ENCODE measurements around the gene HDLBP. TPM values are rescaled to one million over a fixed set of nuclear protein-coding genes. Genes with fewer than 3 reads are reported as not detected.

The HDLBP gene
- total and polyA plus RNA-seq, 2 donors, result 85.1 to 111 TPM

GRCh38 chr2:241313543-241314095, 1.9 kb downstream of the HDLBP start:
- peaks cover 23 to 56% of the 10 kb centered on the region in 2 donors for H3K4me1 ChIP-seq (ENCODE audit: control insufficient read depth in 2 of 2, insufficient read depth in 2 of 2, low read length in 2 of 2)
- no peak for DNase-seq (ENCODE audit: low read depth in 6 of 9, low spot score in 9 of 9)
- no peaks in the 10 kb centered on the region for H3K27me3 ChIP-seq (ENCODE audit: control insufficient read depth in 2 of 2, insufficient read depth in 1 of 2, low read length in 1 of 2)
- H3K27ac ChIP-seq (ENCODE audit: low read depth in 1 of 2, low read length in 1 of 2), result no peak overlapping the region
- peaks cover 0 to 2% of the 10 kb centered on the region in 2 donors for H3K9me3 ChIP-seq (ENCODE audit: control insufficient read depth in 2 of 2, insufficient read depth in 1 of 2, low read length in 1 of 2)
- 98% methylated on average over 8 of the region's 8 CpGs for WGBS
- H3K4me3 ChIP-seq (ENCODE audit: low read length in 2 of 2), result no peak overlapping the region
- H3K36me3 ChIP-seq (ENCODE audit: control insufficient read depth in 2 of 2, insufficient read depth in 2 of 2, low read length in 1 of 2), result no peaks in the 10 kb centered on the region

- Histone ChIP-seq H3K9me3 (ENCODE audit: control insufficient read depth in 2 of 2, insufficient read depth in 1 of 2, low read length in 1 of 2) (peaks cover 0 to 2% of the 10 kb centered on the region in 2 donors), H3K27me3 (ENCODE audit: control insufficient read depth in 2 of 2, insufficient read depth in 1 of 2, low read length in 1 of 2) (no peaks in the 10 kb centered on the region), H3K27ac (ENCODE audit: low read depth in 1 of 2, low read length in 1 of 2) (no peak overlapping the region), H3K36me3 (ENCODE audit: control insufficient read depth in 2 of 2, insufficient read depth in 2 of 2, low read length in 1 of 2) (no peaks in the 10 kb centered on the region), H3K4me3 (ENCODE audit: low read length in 2 of 2) (no peak overlapping the region), H3K4me1 (ENCODE audit: control insufficient read depth in 2 of 2, insufficient read depth in 2 of 2, low read length in 2 of 2) (peaks cover 16 to 48% of the 10 kb centered on the region in 2 donors)
- DNase-seq (ENCODE audit: low read depth in 6 of 9, low spot score in 9 of 9), result no peak
- WGBS, result 95% methylated on average over 4 of the region's 4 CpGs
Observed at GRCh38 chr2:241312082-241312481, 3.4 kb downstream of the HDLBP start.

- WGBS, result 94% methylated on average over 13 of the region's 13 CpGs
- DNase-seq (ENCODE audit: low read depth in 6 of 9, low spot score in 9 of 9), result no peak
- Histone ChIP-seq H3K36me3 (ENCODE audit: control insufficient read depth in 2 of 2, insufficient read depth in 2 of 2, low read length in 1 of 2) (no peaks in the 10 kb centered on the region), H3K27ac (ENCODE audit: low read depth in 1 of 2, low read length in 1 of 2) (peak overlapping the region in 1 of 2 donors; percentile 26), H3K9me3 (ENCODE audit: control insufficient read depth in 2 of 2, insufficient read depth in 1 of 2, low read length in 1 of 2) (peaks cover 0 to 1% of the 10 kb centered on the region in 2 donors), H3K4me3 (ENCODE audit: low read length in 2 of 2) (no peak overlapping the region), H3K4me1 (ENCODE audit: control insufficient read depth in 2 of 2, insufficient read depth in 2 of 2, low read length in 2 of 2) (peaks cover 14 to 43% of the 10 kb centered on the region in 2 donors), H3K27me3 (ENCODE audit: control insufficient read depth in 2 of 2, insufficient read depth in 1 of 2, low read length in 1 of 2) (no peaks in the 10 kb centered on the region)
Observed at GRCh38 chr2:241310917-241311566, 4.4 kb downstream of the HDLBP start.

GRCh38 chr2:241309684-241310117, 5.8 kb downstream of the HDLBP start:
- Histone ChIP-seq H3K9me3 (ENCODE audit: control insufficient read depth in 2 of 2, insufficient read depth in 1 of 2, low read length in 1 of 2) (no peaks in the 10 kb centered on the region), H3K27me3 (ENCODE audit: control insufficient read depth in 2 of 2, insufficient read depth in 1 of 2, low read length in 1 of 2) (no peaks in the 10 kb centered on the region), H3K27ac (ENCODE audit: low read depth in 1 of 2, low read length in 1 of 2) (peak overlapping the region; percentile 47 to 81), H3K4me3 (ENCODE audit: low read length in 2 of 2) (no peak overlapping the region), H3K36me3 (ENCODE audit: control insufficient read depth in 2 of 2, insufficient read depth in 2 of 2, low read length in 1 of 2) (no peaks in the 10 kb centered on the region), H3K4me1 (ENCODE audit: control insufficient read depth in 2 of 2, insufficient read depth in 2 of 2, low read length in 2 of 2) (peaks cover 14 to 50% of the 10 kb centered on the region in 2 donors)
- WGBS, result 19% methylated on average over 2 of the region's 2 CpGs
- DNase-seq (ENCODE audit: low read depth in 6 of 9, low spot score in 9 of 9), result peak in 7 of 9 donors; percentile 36 to 83 (median 63)

- DNase-seq (ENCODE audit: low read depth in 6 of 9, low spot score in 9 of 9), result no peak
- H3K27ac ChIP-seq (ENCODE audit: low read depth in 1 of 2, low read length in 1 of 2), result peak overlapping the region in 1 of 2 donors; percentile 81
- no peaks in the 10 kb centered on the region for H3K27me3 ChIP-seq (ENCODE audit: control insufficient read depth in 2 of 2, insufficient read depth in 1 of 2, low read length in 1 of 2)
- H3K36me3 ChIP-seq (ENCODE audit: control insufficient read depth in 2 of 2, insufficient read depth in 2 of 2, low read length in 1 of 2), result no peaks in the 10 kb centered on the region
- no peak overlapping the region for H3K4me3 ChIP-seq (ENCODE audit: low read length in 2 of 2)
- H3K4me1 ChIP-seq (ENCODE audit: control insufficient read depth in 2 of 2, insufficient read depth in 2 of 2, low read length in 2 of 2), result peaks cover 14 to 44% of the 10 kb centered on the region in 2 donors
- H3K9me3 ChIP-seq (ENCODE audit: control insufficient read depth in 2 of 2, insufficient read depth in 1 of 2, low read length in 1 of 2), result no peaks in the 10 kb centered on the region
- WGBS, result 95% methylated on average over 18 of the region's 18 CpGs
Observed at GRCh38 chr2:241308832-241309500, 6.5 kb downstream of the HDLBP start.

GRCh38 chr2:241308267-241308666, 7.2 kb downstream of the HDLBP start:
- no peak overlapping the region for H3K27ac ChIP-seq (ENCODE audit: low read depth in 1 of 2, low read length in 1 of 2)
- no peak overlapping the region for H3K4me3 ChIP-seq (ENCODE audit: low read length in 2 of 2)
- peaks cover 14 to 39% of the 10 kb centered on the region in 2 donors for H3K4me1 ChIP-seq (ENCODE audit: control insufficient read depth in 2 of 2, insufficient read depth in 2 of 2, low read length in 2 of 2)
- no peaks in the 10 kb centered on the region for H3K9me3 ChIP-seq (ENCODE audit: control insufficient read depth in 2 of 2, insufficient read depth in 1 of 2, low read length in 1 of 2)
- DNase-seq (ENCODE audit: low read depth in 6 of 9, low spot score in 9 of 9), result no peak
- no peaks in the 10 kb centered on the region for H3K27me3 ChIP-seq (ENCODE audit: control insufficient read depth in 2 of 2, insufficient read depth in 1 of 2, low read length in 1 of 2)
- WGBS, result 92% methylated on average over 5 of the region's 5 CpGs
- no peaks in the 10 kb centered on the region for H3K36me3 ChIP-seq (ENCODE audit: control insufficient read depth in 2 of 2, insufficient read depth in 2 of 2, low read length in 1 of 2)

GRCh38 chr2:241307055-241307454, 8.4 kb downstream of the HDLBP start:
- no peak for DNase-seq (ENCODE audit: low read depth in 6 of 9, low spot score in 9 of 9)
- peaks cover 2 to 3% of the 10 kb centered on the region in 2 donors for H3K36me3 ChIP-seq (ENCODE audit: control insufficient read depth in 2 of 2, insufficient read depth in 2 of 2, low read length in 1 of 2)
- no peaks in the 10 kb centered on the region for H3K27me3 ChIP-seq (ENCODE audit: control insufficient read depth in 2 of 2, insufficient read depth in 1 of 2, low read length in 1 of 2)
- 96% methylated on average over 6 of the region's 6 CpGs for WGBS
- H3K27ac ChIP-seq (ENCODE audit: low read depth in 1 of 2, low read length in 1 of 2), result no peak overlapping the region
- no peak overlapping the region for H3K4me3 ChIP-seq (ENCODE audit: low read length in 2 of 2)
- no peaks in the 10 kb centered on the region for H3K9me3 ChIP-seq (ENCODE audit: control insufficient read depth in 2 of 2, insufficient read depth in 1 of 2, low read length in 1 of 2)
- peaks cover 14 to 42% of the 10 kb centered on the region in 2 donors for H3K4me1 ChIP-seq (ENCODE audit: control insufficient read depth in 2 of 2, insufficient read depth in 2 of 2, low read length in 2 of 2)

GRCh38 chr2:241304039-241304670, 11.3 kb downstream of the HDLBP start:
- Histone ChIP-seq H3K36me3 (ENCODE audit: control insufficient read depth in 2 of 2, insufficient read depth in 2 of 2, low read length in 1 of 2) (peaks cover 2 to 3% of the 10 kb centered on the region in 2 donors), H3K4me3 (ENCODE audit: low read length in 2 of 2) (no peak overlapping the region), H3K27ac (ENCODE audit: low read depth in 1 of 2, low read length in 1 of 2) (no peak overlapping the region), H3K9me3 (ENCODE audit: control insufficient read depth in 2 of 2, insufficient read depth in 1 of 2, low read length in 1 of 2) (no peaks in the 10 kb centered on the region), H3K4me1 (ENCODE audit: control insufficient read depth in 2 of 2, insufficient read depth in 2 of 2, low read length in 2 of 2) (peaks cover 11 to 36% of the 10 kb centered on the region in 2 donors), H3K27me3 (ENCODE audit: control insufficient read depth in 2 of 2, insufficient read depth in 1 of 2, low read length in 1 of 2) (no peaks in the 10 kb centered on the region)
- DNase-seq (ENCODE audit: low read depth in 6 of 9, low spot score in 9 of 9), result no peak
- 96% methylated on average over 5 of the region's 5 CpGs for WGBS

Measured in thymus (tissue), 11 donors.